COLO829 (cell line): ENCODE measurements around the gene S1PR2.
"Not testable (repeated sequence)": the region's sequence is repeated elsewhere in the genome, so short reads cannot be mapped to it uniquely, and the experiment has no call there.

Experiments
- DNase-seq: peaks from one replicate; pipeline ENCODE4 v3.0.0; 2012; ENCODE audit warnings: low spot score

Gene S1PR2

GRCh38 chr19:10252707-10253106 is 21.6 kb upstream of the S1PR2 start:
- DNase-seq: no peak

- peak; percentile 98 for DNase-seq
These were observed 20.9 kb upstream of the S1PR2 start, which contains the start of gene MRPL4 for GRCh38 chr19:10251792-10252694. MRPL4 (plus strand) TSS chr19:10252214; CDS start chr19:10252254, 40 bp downstream.

DNA sequence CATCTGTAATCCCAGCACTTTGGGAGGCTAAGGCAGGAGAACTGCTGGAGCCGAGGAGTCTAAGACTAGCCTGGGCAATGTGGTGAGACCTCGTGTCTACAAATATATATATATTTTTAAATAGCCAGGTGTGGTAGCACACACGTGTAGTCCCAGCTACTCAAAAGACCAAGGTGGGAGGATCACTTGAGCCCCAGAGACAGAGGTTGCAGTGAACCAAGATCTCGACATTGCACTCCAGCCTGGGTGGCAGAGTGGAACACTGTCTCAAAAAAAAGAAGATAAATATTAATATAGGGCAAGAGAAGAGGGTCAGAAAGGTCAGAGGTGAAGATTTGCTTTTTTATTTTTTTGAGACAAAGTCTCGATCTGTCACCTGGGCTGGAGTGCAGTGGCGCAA is 15.4 kb upstream of the S1PR2 start:
- no peak for DNase-seq

DNA sequence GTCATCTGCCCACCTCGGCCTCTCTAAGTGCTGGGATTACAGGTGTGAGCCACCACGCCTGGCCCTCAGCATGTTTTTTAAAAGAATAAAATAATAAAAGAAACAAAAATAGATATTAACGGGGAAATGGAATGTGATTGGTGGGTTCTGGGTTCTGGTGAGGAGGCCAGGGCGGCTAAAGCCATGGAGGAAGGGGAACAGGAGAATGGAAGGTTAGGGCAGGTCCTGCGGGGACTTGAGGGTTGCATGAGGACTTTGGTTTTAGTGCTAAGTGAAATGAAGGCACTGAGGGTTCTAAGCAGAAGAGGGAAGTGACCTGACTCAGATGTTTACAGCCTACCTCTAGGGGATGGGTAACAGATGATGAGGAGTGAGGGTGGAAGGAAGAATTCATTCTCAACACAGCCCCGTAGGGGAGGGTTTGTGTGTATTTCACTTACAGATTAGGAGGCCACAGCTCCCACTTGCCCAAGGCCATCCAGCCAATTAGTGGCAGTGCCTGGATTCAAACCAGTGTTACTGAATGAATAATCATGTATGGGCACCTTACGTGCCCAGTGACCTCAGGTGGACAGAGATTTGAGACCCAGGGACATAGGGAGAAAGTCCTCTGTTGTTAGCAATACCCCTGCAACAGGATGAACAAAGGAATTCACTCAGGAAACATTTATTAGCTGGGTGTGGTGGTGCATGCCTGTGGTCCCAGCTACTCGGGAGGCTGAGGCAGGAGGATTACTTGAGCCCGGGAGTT is 14.2 kb upstream of the S1PR2 start:
- DNase-seq: no peak

DNA sequence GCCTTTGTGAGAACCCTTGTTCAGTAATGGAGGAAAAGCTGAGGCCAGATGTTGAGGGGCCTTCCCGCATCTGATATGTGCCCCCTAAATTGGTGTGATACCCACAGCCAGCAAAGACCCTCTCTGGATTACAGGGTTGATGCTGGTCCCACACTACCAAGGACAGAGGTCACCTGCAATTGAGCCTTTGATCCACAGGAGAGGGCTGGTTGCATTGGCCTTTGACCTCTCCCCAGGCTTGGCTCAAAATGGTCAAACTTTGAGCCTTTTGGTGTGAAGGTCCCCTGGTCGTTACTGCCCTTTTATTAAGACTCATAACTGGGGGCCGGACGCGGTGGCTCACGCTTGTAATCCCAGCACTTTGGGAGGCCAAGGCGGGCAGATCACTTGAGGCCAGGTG is 12.5 kb upstream of the S1PR2 start:
- no peak for DNase-seq

DNA sequence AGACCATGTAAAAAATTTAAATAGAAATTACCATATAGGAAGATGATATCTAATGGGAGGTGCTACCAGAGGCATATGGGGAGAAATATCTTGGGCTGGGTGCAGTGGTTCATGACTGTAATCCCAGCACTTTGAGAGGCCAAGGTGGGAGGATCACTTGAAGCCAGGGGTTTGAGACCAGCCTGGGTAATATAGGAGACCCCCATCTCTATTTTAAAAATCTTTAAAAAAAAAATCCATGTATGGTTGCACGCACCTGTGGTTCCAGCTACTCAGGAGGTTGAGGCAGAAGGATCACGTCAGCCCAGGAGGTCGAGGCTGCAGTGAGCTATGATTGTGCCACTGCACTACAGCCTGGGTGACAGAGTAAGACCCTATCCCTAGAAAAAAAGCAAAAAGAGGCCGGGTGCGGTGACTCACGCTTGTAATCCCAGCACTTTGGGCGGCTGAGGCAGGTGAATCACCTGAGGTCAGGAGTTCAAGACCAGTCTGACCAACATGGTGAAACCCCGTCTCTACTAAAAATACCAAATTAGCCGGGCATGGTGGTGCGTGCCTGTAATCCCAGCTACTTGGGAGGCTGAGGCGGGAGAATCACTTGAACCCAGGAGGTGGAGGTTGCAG is 10.8 kb upstream of the S1PR2 start:
- not testable (repeated sequence) for DNase-seq

GRCh38 chr19:10238172-10238783 is 7.1 kb upstream of the S1PR2 start:
- DNase-seq: no peak

DNA sequence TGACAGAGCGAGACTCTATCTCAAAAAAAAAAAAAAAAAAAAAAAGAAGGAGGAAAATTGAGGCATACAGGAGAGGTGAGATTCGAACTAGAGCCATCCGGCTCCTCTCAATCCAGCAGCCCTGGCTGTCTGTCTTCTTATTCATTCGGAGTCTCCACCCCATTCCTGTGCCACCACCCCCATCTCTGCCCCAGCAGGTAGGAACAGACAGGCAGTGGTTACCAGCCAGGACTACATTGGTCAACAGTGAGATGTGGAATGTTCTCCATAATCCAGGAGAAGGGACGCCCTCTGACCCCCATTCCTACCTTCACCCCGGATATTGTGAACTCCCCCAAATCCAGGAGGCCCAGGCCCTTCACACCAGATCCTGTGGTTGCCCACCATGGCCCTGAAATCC is 6.6 kb upstream of the S1PR2 start:
- DNase-seq: no peak

- DNase-seq: not testable (repeated sequence)
These were observed 4.3 kb upstream of the S1PR2 start for GRCh38 chr19:10235409-10235808.

GRCh38 chr19:10235003-10235402 is 3.9 kb upstream of the S1PR2 start:
- DNase-seq: no peak

- no peak for DNase-seq
These were observed 2.8 kb upstream of the S1PR2 start for GRCh38 chr19:10233946-10234345.

GRCh38 chr19:10231612-10232228 is 589 bp upstream of the S1PR2 start:
- no peak for DNase-seq

DNA sequence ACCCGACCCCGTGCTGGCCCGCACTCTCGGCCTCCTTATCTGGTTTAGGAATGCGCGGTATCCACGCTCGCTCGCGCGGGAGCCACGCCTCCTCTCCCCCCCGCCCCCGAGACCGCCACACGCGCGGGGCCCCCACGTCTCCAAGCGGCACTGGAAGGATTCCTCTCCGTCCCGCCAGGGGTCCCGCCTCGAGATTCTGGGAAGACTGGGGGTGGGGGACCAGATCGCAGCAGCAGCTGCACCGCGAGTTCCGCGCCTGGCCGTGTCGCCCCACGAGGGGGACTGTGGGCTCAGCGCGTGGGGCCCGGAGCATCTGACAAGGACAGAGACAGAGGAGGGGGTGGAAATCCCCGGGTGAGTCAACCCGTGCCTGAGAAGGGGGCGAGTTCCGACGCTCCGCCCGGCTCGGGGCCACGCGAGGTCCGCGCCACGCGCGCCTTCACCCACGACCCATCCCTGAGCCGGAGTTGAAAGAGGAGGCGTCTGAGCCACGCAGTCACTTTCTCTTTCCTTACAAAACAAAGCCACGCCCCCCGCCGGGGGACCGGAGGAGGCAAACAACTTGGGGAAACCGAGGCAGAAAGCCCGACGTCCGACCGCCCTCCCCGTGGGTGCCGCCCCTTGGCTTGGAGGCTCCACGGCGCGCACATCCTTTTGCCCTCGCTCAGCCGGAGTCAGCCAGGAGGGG is 814 bp downstream of the S1PR2 start:
- no peak for DNase-seq

GRCh38 chr19:10228920-10229319 is 2.2 kb downstream of the S1PR2 start:
- no peak for DNase-seq

GRCh38 chr19:10228393-10228792 is 2.7 kb downstream of the S1PR2 start:
- no peak for DNase-seq

DNA sequence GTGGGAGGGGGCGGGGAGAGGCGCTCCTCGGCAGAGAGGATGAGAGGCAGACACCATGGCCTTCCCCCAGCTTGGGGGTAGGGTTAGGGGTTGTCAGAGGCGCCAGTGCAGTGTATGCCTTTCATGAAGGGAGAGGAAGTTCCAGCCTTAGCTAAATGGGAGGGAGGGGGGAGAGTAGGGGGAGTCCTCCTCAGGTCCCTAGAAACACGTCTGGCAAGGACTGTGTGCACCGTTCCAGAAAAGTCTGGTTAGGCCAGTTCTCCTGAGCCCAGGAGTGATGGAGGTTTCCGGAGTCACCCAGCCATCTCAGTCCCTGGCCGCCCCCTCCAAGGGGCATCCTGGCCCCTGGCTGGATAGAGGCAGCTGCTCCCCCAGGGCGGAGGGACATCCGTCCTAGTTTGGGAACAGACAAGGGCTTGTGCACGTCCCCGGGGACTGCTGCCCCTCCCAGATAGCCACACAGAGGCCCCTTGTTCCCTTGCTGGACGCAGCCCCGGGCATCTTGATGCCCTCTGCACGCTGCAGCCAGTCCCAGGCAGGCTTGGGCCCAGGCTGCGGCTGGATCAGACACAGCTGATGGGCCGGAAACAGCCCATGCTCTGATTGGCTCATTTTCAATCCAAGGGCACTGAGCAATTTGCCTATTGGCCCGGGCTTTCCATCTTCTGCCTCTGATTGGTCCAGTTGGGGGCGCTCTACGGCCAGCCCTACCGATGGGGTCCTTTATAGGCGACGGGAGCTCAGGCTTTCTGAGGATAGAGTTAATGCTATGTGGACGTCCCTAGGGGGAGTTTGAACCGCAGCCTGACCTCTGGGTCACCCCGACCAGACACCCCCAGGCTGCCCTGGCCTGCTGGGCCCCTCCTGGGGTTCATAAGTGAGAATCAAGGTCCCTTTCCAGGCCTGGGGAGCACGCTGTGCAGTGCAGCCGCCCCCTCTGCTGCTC is 3.8 kb downstream of the S1PR2 start:
- DNase-seq: peak; percentile 96

DNA sequence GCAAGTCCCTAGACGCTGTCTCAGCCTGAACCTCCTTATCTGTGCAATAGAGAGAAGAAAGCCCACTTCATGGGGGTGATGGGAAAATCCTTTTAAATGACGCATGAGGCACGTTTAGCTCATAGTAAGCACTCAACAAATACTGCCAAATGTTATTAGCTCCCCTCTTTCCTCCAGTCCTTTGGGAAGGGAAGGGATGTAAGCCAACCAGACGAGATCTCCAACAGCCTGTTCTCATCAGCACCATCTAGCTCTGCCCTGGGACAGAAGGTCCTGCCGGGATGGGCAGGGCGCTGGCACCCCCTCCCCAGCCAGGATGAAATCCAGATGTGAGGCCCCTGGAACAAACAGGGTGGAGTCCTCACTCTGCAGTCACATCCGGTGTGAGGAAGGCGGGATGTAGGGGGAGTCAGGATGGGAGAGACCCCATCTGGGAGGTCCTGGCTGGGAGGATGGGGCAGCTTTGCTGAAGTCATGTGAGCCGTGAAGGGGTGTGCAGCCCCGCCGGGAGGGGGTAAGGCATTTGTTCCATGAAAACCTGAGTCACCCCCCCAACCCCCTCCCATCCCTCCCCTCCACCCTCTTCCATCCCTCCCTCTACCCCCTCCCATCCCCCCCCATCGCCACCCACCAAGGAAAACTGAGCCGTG is 4.6 kb downstream of the S1PR2 start:
- no peak for DNase-seq

DNA sequence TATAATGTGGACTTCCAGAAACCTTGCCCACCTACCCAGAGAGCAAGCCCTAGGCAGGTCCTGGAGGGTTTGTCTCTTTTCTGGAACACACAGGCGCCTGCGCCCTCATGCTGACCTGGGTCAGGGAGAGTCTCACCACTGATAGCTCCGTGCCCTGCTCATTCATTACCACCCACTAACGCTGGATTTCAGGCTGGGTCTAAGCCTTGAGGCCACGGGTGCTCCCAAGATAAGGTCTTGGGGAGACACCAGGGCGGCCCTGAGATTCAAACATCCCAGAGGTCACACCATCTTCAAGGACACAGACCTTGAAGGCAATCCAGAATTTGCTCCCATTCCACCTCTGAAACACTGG is 5.1 kb downstream of the S1PR2 start:
- no peak for DNase-seq

- no peak for DNase-seq
These were observed 6.8 kb downstream of the S1PR2 start for GRCh38 chr19:10224337-10224736.
